GM12878 (cell line): ENCODE data around the gene ZC3H12D. TPM values are rescaled to one million over a fixed set of nuclear protein-coding genes. Genes with fewer than 3 reads are reported as not detected.

Experiments used
- ATAC-seq: fragments of 200-7000 bp; cut with Tn5 transposase; 3 replicates; pipeline ENCODE4 v1.9.1; 2020; ENCODE audit warnings: mild to moderate bottlenecking, moderate library complexity
- BruUV-seq: library from RNA; stranded (reverse); fragments of 400-500 nt; replicated peaks from 2 replicates; lab custom pipeline; 2021; lab: Mats Ljungman, UMichigan
- CTCF ChIA-PET: fragments of 300-600 bp; sonication (Branson Sonifier 250); formaldehyde crosslinking; extraction: SDS; loops from one replicate; lab custom pipeline; 2021; ENCODE audit warnings: inconsistent platforms; lab: Yijun Ruan, JAX
- POLR2A ChIA-PET: fragments of 350-600 bp; formaldehyde crosslinking; extraction: SDS; loops from one replicate; lab custom pipeline; 2021; ENCODE audit warnings: inconsistent platforms; lab: Charles Lee
- RAD21 ChIA-PET: fragments of 300-600 bp; sonication (Branson Sonifier 250); formaldehyde crosslinking; loops from one replicate; lab custom pipeline; 2023; ENCODE audit warnings: antibody characterized with exemption; ENCODE audit not compliant: unreplicated experiment; lab: Charles Lee
- SMC1A ChIA-PET: fragments of 300-600 bp; sonication (Branson Sonifier 250); formaldehyde crosslinking; loops from one replicate; lab custom pipeline; 2023; ENCODE audit not compliant: unreplicated experiment, uncharacterized antibody; lab: Charles Lee
- DNase-seq: peaks from one replicate; pipeline ENCODE4 v3.0.0-alpha.2; 2011; ENCODE audit warnings: low read depth, low spot score
- FAIRE-seq: peaks from 3 replicates; lab custom pipeline; 2011; peaks lifted over from hg19 to GRCh38; lab: Jason Lieb, UNC
- H2AFZ ChIP-seq: 2 replicates; pipeline ENCODE4 v1.6.0; 2011; ENCODE audit warnings: low read depth, low read length, control low read depth; ENCODE audit not compliant: control insufficient read depth
- H3K27ac ChIP-seq: 2 replicates; pipeline ENCODE4 v1.5.1; 2011; ENCODE audit warnings: control low read depth; ENCODE audit not compliant: control insufficient read depth, insufficient read depth
- H3K27me3 ChIP-seq, 2 experiments: replicated peaks in 1 of 2; 2 replicates each; pipeline versions ENCODE4 v1.6.0 to v1.6.1; 2011; ENCODE audit warnings: low read length in 1 of 2; ENCODE audit not compliant: control insufficient read depth in 2 of 2, insufficient read depth in 2 of 2
- H3K36me3 ChIP-seq, 2 experiments: 2 replicates each; pipeline ENCODE4 v1.5.1; 2011; ENCODE audit warnings: low read length in 1 of 2; ENCODE audit not compliant: control insufficient read depth in 2 of 2, insufficient read depth in 2 of 2
- H3K4me1 ChIP-seq: 2 replicates; pipeline ENCODE4 v1.6.1; 2011; ENCODE audit warnings: mild to moderate bottlenecking, low read length, moderate library complexity, mixed read lengths; ENCODE audit not compliant: control insufficient read depth, insufficient read depth
- H3K4me2 ChIP-seq: 2 replicates; pipeline ENCODE4 v1.6.0; 2011; ENCODE audit warnings: control low read depth; ENCODE audit not compliant: control insufficient read depth, insufficient read depth
- H3K4me3 ChIP-seq: fragments of 200-600 bp; sonication (generic); 2 replicates; pipeline ENCODE4 v1.5.1; 2016
- H3K79me2 ChIP-seq: 2 replicates; pipeline ENCODE4 v1.6.0; 2011; ENCODE audit warnings: low read length; ENCODE audit not compliant: control insufficient read depth, insufficient read depth
- H3K9ac ChIP-seq: 2 replicates; pipeline ENCODE4 v1.8.0; 2011; ENCODE audit warnings: low read length, control low read depth, mixed read lengths; ENCODE audit not compliant: control insufficient read depth, insufficient read depth
- H3K9me3 ChIP-seq: replicated peaks from 3 replicates; pipeline ENCODE4 v1.5.1; 2011; ENCODE audit warnings: mild to moderate bottlenecking, low read length; ENCODE audit not compliant: control insufficient read depth, insufficient read depth
- H4K20me1 ChIP-seq: 2 replicates; pipeline ENCODE4 v1.6.0; 2011; ENCODE audit not compliant: control insufficient read depth, insufficient read depth
- ASH2L ChIP-seq: fragments of 300-600, 200-600 bp; sonication (generic); IDR thresholded peaks from 2 replicates; pipeline ENCODE4 v1.6.1; 2017; ENCODE audit warnings: low read depth, mild to moderate bottlenecking, borderline replicate concordance
- BRCA1 ChIP-seq: IDR thresholded peaks from 2 replicates; pipeline ENCODE4 v1.6.1; 2011; ENCODE audit warnings: low read depth, low read length, improper control_type of control experiment
- RCOR1 ChIP-seq: conservative IDR thresholded peaks from 2 replicates; pipeline ENCODE4 v1.6.1; 2012; ENCODE audit warnings: low read depth, low read length, improper control_type of control experiment
- SMAD5 ChIP-seq: IDR thresholded peaks from 2 replicates; pipeline ENCODE4 v1.6.1; 2016; ENCODE audit warnings: antibody characterized with exemption, low read depth
- SREBF2 ChIP-seq: IDR thresholded peaks from 2 replicates; pipeline ENCODE4 v1.6.1; 2012; ENCODE audit warnings: mild to moderate bottlenecking, low read length
- STAT1 ChIP-seq: fragments of 450-650 bp; conservative IDR thresholded peaks from 2 replicates; pipeline ENCODE4 v1.6.1; 2014; ENCODE audit warnings: antibody characterized with exemption, mild to moderate bottlenecking
- SUPT20H ChIP-seq: IDR thresholded peaks from 2 replicates; pipeline ENCODE4 v1.6.1; 2011; ENCODE audit warnings: low read depth, mild to moderate bottlenecking, low read length, moderate library complexity, borderline replicate concordance; ENCODE audit not compliant: control insufficient read depth
- ZNF24 ChIP-seq: fragments of 450-650 bp; IDR thresholded peaks from 2 replicates; pipeline ENCODE4 v1.6.1; 2017; ENCODE audit warnings: antibody characterized with exemption, mild to moderate bottlenecking
- ZNF384 ChIP-seq: IDR thresholded peaks from 2 replicates; pipeline ENCODE4 v1.6.1; 2012; ENCODE audit warnings: low read depth, mild to moderate bottlenecking, low read length, improper control_type of control experiment, borderline replicate concordance
- ZNF622 ChIP-seq: fragments of 450-650 bp; IDR thresholded peaks from 2 replicates; pipeline ENCODE4 v1.6.1; 2017; ENCODE audit warnings: mild to moderate bottlenecking, inconsistent platforms
- WGBS: methylation state at CpG from one replicate; pipeline ENCODE4 v1.1.6; 2016; ENCODE audit warnings: low lambda C conversion rate; ENCODE audit not compliant: insufficient replicate concordance, insufficient coverage; ENCODE audit errors: missing lambda C conversion rate; 5-methylcytosine and 5-hydroxymethylcytosine counted together
- in situ Hi-C: fragments of 300-500 bp; cut with MboI; formaldehyde crosslinking; loops from 9 replicates; pipeline ENCODE4 v1.14.3; 2018; ENCODE audit warnings: mixed read lengths
- intact Hi-C: fragments of 100-400 bp; cut with micrococcal nuclease; formaldehyde crosslinking; loops from one replicate; pipeline ENCODE4 v1.14.2; 2022; ENCODE audit not compliant: unreplicated experiment
- polyA plus RNA-seq, 11 experiments: library from polyadenylated mRNA; depleted of rRNA in 4 of 11; unstranded in 6 of 11; stranded (reverse) in 5 of 11; fragments of >200 nt; fragmentation: Nextera tagmentation in 4 of 11; fragmentation: Illumina TruSeq in 1 of 11; extraction: Ambion mirVana in 4 of 11; extraction: Trizol in 1 of 11; gene quantifications; 1 replicate in 1 of 11; 2 replicates in 10 of 11; pipeline versions ENCODE4 v1.2.1 to v1.2.3, GENCODE V29; 2011 to 2016; ENCODE audit warnings: inconsistent platforms in 2 of 11, missing spikeins in 2 of 11, low read depth in 1 of 11
- total RNA-seq, 4 experiments: library from RNA; depleted of rRNA in 3 of 4; stranded (reverse); fragments of >200 nt in 3 of 4; fragmentation: Illumina TruSeq in 1 of 4; extraction: Trizol in 1 of 4; gene quantifications; 2 replicates each; pipeline versions ENCODE4 v1.2.1 to v1.2.3, GENCODE V29; 2013 to 2021
- TF ChIP-seq, protein P1 (sequence below): IDR thresholded peaks from 2 replicates; pipeline ENCODE4 v1.6.1; 2012; ENCODE audit warnings: low read depth, low read length, improper control_type of control experiment
- TF ChIP-seq, protein P2 (sequence below): IDR thresholded peaks from 2 replicates; pipeline ENCODE4 v1.6.1; 2011; ENCODE audit warnings: low read depth, mild to moderate bottlenecking, low read length, moderate library complexity, borderline replicate concordance; ENCODE audit errors: extremely low read depth
- TF ChIP-seq, protein P3 (sequence below): fragments of 450-650 bp; conservative IDR thresholded peaks from 2 replicates; pipeline ENCODE4 v1.6.1; 2017; ENCODE audit warnings: mild to moderate bottlenecking, moderate library complexity
- TF ChIP-seq, protein P4 (sequence below): fragments of 450-650 bp; IDR thresholded peaks from 2 replicates; pipeline ENCODE4 v1.6.1; 2017; ENCODE audit warnings: mild to moderate bottlenecking
- TF ChIP-seq, protein P5 (sequence below): fragments of 450-650 bp; IDR thresholded peaks from 2 replicates; pipeline ENCODE4 v1.6.1; 2017; ENCODE audit warnings: mild to moderate bottlenecking, moderate library complexity

Gene ZC3H12D
- total and polyA plus RNA-seq, 10 of the 15 experiments (the other 5 are each of a cell fraction or from before 2014, with no cell fraction given): 1.4 to 29.7 (median 8.8) TPM

DNA sequence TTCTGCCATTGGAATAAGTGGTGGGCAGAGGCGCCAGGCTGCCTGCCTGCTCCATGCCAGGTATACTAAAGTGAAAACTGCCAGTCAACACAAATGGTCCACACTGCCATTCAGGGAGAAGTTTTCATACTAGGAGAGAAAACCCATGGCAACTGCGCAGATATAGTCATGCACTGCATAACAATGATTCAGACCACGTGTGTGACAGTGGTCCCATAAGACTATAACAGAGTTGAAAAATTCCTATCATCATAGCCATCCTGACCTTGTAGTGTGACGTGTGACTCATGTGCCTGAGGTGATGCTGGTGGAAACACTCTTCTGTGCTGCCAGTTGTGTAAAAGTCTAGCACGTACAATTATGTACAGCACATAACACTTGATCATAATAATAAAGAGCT, 25.1 kb downstream of the ZC3H12D start:
- Histone ChIP-seq H3K27me3 (no peaks in the 10 kb centered on the region), H3K4me2 (no peak overlapping the region), H3K36me3 (peaks cover 18 to 22% of the 10 kb centered on the region in 2 experiments; a peak in 3 of 4 replicates), H2AFZ (no peak overlapping the region), H3K9me3 (no peaks in the 10 kb centered on the region), H3K27ac (no peak overlapping the region), H3K4me1 (peaks cover 8% of the 10 kb centered on the region), H3K4me3 (no peak overlapping the region), H4K20me1 (no peaks in the 10 kb centered on the region), H3K79me2 (peaks cover 6% of the 10 kb centered on the region), H3K9ac (no peak overlapping the region)
- ChIA-PET SMC1A (interaction anchor here (0.8 to 1.4 kb wide), 4 partner anchors 20 to 63 kb away, joined by 3 to 4 read pairs (median 3); no protein-coding TSS in a partner anchor), CTCF (interaction anchor here (1.4 kb wide), 1 partner anchor 8 kb away, joined by 4 read pairs; no protein-coding TSS in a partner anchor), POLR2A (no interaction called here), RAD21 (interaction anchor here (2.0 kb wide), 1 partner anchor 57 kb away, joined by 5 read pairs; no protein-coding TSS in a partner anchor)
- FAIRE-seq: no peak
- BruUV-seq: no TSS peak
- no peak for ATAC-seq
- no peak for DNase-seq
- in situ Hi-C loops (no loop called here), intact Hi-C loops (no loop called here)
- 91% methylated on average over 5 of the region's 5 CpGs for WGBS
- TF ChIP-seq SUPT20H (no peak), ASH2L (no peak), ZNF622 (no peak), SREBF2 (no peak), BRCA1 (no peak), ZNF24 (no peak), SMAD5 (no peak), RCOR1 (no peak), STAT1 (no peak), ZNF384 (no peak)
- TF ChIP-seq, protein P1, sequence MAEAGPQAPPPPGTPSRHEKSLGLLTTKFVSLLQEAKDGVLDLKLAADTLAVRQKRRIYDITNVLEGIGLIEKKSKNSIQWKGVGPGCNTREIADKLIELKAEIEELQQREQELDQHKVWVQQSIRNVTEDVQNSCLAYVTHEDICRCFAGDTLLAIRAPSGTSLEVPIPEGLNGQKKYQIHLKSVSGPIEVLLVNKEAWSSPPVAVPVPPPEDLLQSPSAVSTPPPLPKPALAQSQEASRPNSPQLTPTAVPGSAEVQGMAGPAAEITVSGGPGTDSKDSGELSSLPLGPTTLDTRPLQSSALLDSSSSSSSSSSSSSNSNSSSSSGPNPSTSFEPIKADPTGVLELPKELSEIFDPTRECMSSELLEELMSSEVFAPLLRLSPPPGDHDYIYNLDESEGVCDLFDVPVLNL: no peak
- TF ChIP-seq, protein P2, sequence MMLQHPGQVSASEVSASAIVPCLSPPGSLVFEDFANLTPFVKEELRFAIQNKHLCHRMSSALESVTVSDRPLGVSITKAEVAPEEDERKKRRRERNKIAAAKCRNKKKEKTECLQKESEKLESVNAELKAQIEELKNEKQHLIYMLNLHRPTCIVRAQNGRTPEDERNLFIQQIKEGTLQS: no peak
- TF ChIP-seq, protein P3, sequence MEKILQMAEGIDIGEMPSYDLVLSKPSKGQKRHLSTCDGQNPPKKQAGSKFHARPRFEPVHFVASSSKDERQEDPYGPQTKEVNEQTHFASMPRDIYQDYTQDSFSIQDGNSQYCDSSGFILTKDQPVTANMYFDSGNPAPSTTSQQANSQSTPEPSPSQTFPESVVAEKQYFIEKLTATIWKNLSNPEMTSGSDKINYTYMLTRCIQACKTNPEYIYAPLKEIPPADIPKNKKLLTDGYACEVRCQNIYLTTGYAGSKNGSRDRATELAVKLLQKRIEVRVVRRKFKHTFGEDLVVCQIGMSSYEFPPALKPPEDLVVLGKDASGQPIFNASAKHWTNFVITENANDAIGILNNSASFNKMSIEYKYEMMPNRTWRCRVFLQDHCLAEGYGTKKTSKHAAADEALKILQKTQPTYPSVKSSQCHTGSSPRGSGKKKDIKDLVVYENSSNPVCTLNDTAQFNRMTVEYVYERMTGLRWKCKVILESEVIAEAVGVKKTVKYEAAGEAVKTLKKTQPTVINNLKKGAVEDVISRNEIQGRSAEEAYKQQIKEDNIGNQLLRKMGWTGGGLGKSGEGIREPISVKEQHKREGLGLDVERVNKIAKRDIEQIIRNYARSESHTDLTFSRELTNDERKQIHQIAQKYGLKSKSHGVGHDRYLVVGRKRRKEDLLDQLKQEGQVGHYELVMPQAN: no peak
- TF ChIP-seq, protein P4, sequence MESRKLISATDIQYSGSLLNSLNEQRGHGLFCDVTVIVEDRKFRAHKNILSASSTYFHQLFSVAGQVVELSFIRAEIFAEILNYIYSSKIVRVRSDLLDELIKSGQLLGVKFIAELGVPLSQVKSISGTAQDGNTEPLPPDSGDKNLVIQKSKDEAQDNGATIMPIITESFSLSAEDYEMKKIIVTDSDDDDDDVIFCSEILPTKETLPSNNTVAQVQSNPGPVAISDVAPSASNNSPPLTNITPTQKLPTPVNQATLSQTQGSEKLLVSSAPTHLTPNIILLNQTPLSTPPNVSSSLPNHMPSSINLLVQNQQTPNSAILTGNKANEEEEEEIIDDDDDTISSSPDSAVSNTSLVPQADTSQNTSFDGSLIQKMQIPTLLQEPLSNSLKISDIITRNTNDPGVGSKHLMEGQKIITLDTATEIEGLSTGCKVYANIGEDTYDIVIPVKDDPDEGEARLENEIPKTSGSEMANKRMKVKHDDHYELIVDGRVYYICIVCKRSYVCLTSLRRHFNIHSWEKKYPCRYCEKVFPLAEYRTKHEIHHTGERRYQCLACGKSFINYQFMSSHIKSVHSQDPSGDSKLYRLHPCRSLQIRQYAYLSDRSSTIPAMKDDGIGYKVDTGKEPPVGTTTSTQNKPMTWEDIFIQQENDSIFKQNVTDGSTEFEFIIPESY: no peak
- TF ChIP-seq, protein P5, sequence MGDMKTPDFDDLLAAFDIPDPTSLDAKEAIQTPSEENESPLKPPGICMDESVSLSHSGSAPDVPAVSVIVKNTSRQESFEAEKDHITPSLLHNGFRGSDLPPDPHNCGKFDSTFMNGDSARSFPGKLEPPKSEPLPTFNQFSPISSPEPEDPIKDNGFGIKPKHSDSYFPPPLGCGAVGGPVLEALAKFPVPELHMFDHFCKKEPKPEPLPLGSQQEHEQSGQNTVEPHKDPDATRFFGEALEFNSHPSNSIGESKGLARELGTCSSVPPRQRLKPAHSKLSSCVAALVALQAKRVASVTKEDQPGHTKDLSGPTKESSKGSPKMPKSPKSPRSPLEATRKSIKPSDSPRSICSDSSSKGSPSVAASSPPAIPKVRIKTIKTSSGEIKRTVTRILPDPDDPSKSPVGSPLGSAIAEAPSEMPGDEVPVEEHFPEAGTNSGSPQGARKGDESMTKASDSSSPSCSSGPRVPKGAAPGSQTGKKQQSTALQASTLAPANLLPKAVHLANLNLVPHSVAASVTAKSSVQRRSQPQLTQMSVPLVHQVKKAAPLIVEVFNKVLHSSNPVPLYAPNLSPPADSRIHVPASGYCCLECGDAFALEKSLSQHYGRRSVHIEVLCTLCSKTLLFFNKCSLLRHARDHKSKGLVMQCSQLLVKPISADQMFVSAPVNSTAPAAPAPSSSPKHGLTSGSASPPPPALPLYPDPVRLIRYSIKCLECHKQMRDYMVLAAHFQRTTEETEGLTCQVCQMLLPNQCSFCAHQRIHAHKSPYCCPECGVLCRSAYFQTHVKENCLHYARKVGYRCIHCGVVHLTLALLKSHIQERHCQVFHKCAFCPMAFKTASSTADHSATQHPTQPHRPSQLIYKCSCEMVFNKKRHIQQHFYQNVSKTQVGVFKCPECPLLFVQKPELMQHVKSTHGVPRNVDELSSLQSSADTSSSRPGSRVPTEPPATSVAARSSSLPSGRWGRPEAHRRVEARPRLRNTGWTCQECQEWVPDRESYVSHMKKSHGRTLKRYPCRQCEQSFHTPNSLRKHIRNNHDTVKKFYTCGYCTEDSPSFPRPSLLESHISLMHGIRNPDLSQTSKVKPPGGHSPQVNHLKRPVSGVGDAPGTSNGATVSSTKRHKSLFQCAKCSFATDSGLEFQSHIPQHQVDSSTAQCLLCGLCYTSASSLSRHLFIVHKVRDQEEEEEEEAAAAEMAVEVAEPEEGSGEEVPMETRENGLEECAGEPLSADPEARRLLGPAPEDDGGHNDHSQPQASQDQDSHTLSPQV: no peak
